ENCODE data around the gene ESM1.
"Not testable (repeated sequence)": the region's sequence is repeated elsewhere in the genome, so short reads cannot be mapped to it uniquely, and the experiment has no call there.

ESM1 gene

DNA sequence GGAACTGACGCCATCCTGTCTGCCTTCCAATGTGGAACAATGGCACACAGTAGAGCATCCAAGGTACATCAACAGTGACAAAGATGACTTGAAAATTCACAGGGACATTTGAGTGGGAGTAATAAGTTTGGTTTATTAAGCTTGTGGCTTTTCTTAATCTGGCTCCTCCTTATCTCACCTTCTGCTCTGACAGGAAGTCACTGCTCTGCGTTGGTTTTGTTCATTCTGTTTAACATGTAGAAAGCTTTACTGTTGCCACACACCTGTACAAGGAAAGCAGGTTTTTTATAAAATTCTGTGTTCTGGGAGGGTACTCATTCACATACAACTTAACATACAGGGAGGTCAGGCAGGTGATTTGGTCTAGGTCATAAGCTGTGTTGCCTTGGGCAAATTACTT is 37.1 kb upstream of the ESM1 start:
- no peak for TF ChIP-seq ZFX (IDR thresholded peaks at IDR 0.05)
- no peak for TF ChIP-seq CTCF (conservative IDR thresholded peaks at IDR 0.05)
- H3K27ac ChIP-seq, result no peak overlapping the region

- TF ChIP-seq ZFX (IDR thresholded peaks at IDR 0.05) (no peak), CTCF (conservative IDR thresholded peaks at IDR 0.05) (no peak)
- H3K27ac ChIP-seq, result no peak overlapping the region
Measured at GRCh38 chr5:55021821-55022220, 36.4 kb upstream of the ESM1 start.

- TF ChIP-seq ZFX (IDR thresholded peaks at IDR 0.05), result no peak
- no peak overlapping the region for H3K27ac ChIP-seq
Measured at GRCh38 chr5:55021410-55021809, 36.0 kb upstream of the ESM1 start.

DNA sequence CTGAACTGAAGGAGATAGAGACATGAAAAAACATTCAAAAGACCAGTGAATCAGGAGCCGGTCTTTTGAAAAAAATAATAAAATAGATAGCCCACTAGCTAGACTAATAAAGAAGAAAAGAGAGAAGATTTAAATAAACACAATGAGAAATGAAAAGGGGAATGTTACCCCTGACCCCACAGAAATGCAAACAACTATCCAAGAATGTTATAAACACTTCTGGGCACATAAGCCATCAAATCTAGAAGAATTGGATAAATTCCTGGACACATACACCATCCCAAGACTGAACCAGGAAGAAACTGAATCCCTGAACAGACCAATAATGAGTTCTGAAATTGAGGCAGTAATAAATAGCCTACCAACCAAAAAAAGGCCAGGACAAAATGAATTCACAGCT is 24.8 kb upstream of the ESM1 start:
- not testable (repeated sequence) for H3K27ac ChIP-seq

- TF ChIP-seq ZFX (IDR thresholded peaks at IDR 0.05) (no peak), CTCF (conservative IDR thresholded peaks at IDR 0.05) (no peak)
- no peak overlapping the region for H3K27ac ChIP-seq
Measured at GRCh38 chr5:55004729-55005128, 19.3 kb upstream of the ESM1 start.

- no peak for TF ChIP-seq ZFX (IDR thresholded peaks at IDR 0.05)
- TF ChIP-seq CTCF (conservative IDR thresholded peaks at IDR 0.05), result no peak
- H3K27ac ChIP-seq, result no peak overlapping the region
Measured at GRCh38 chr5:55003432-55004065, 18.2 kb upstream of the ESM1 start.

DNA sequence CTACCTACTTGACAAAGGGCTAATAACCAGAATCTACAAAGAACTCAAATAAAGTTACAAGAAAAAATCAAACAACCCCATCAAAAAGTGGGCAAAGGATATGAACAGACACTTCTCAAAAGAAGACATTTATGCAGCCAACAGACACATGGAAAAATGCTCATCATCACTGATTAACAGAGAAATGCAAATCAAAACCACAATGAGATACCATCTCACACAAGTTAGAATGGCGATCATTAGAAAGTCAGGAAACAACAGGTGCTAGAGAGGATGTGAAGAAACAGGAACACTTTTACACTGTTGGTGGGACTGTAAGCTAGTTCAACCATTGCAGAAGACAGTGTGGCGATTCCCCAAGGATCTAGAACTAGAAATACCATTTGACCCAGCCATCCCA is 16.8 kb upstream of the ESM1 start:
- not testable (repeated sequence) for H3K27ac ChIP-seq

GRCh38 chr5:54997081-54997480 is 11.7 kb upstream of the ESM1 start:
- no peak for TF ChIP-seq ZFX (IDR thresholded peaks at IDR 0.05)
- no peak for TF ChIP-seq CTCF (conservative IDR thresholded peaks at IDR 0.05)
- H3K27ac ChIP-seq, result no peak overlapping the region

DNA sequence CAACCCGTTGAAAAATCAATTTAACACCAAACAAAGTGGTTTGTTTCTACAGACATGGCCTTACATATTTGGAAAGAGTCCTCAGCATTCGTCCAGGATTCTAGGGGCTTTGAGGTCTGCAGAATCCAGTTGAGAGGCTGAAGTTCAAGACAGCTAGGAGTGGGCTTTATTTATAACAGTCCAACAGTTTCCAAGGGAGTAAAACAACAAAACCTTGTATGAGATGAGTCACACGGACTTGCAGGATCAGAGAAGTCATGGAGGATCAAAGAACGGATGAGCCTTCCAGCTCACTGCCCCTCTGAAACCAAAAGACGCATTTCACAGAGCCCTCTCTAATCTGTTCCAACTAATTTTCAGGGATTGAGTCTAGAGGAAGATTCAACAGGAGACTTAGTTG is 11.1 kb upstream of the ESM1 start:
- H3K27ac ChIP-seq, result no peak overlapping the region
- TF ChIP-seq ZFX (IDR thresholded peaks at IDR 0.05), result no peak
- no peak for TF ChIP-seq CTCF (conservative IDR thresholded peaks at IDR 0.05)

Data from C4-2B (cell line).